K562 (cell line): Measurements from ENCODE around the gene VCAN. TPM values are rescaled to one million over a fixed set of nuclear protein-coding genes. Genes with fewer than 3 reads are reported as not detected.

Source experiments
- ATAC-seq: fragments of 200-7000 bp; cut with Tn5 transposase; 3 replicates; pipeline ENCODE4 v1.9.1; 2020; ENCODE audit warnings: moderate library complexity
- BruUV-seq: library from RNA; stranded (reverse); fragments of 400-500 nt; replicated peaks from 2 replicates; lab custom pipeline; 2021; lab: Mats Ljungman, UMichigan
- CTCF ChIA-PET: fragments of 300-600 bp; formaldehyde crosslinking; extraction: SDS; loops from one replicate; lab custom pipeline; 2021; ENCODE audit warnings: low intra/inter-chr PET ratio; lab: Yijun Ruan, JAX
- POLR2A ChIA-PET: fragments of 300-600, 350-650 bp; sonication (Branson Sonifier 250); formaldehyde crosslinking; extraction: SDS; loops from one replicate; lab custom pipeline; 2021; ENCODE audit warnings: antibody characterized with exemption, inconsistent platforms; lab: Yijun Ruan, JAX
- DNase-seq, 4 experiments: peaks; one replicate each; pipeline versions ENCODE4 v3.0.0 to v3.0.0-alpha.2; 2011 to 2018; ENCODE audit warnings: low spot score in 3 of 4, mixed read lengths in 3 of 4; ENCODE audit errors: extremely low read depth in 1 of 4
- FAIRE-seq: peaks from 2 replicates; lab custom pipeline; 2011; peaks lifted over from hg19 to GRCh38; lab: Jason Lieb, UNC
- H2AFZ ChIP-seq: 2 replicates; pipeline ENCODE4 v1.6.0; 2011; ENCODE audit warnings: low read depth, low read length, control low read depth, inconsistent platforms
- H3K27ac ChIP-seq: fragments of 200-600 bp; 3 replicates; pipeline ENCODE4 v1.8.0; 2011; ENCODE audit warnings: low read depth, mild to moderate bottlenecking, control low read depth, inconsistent platforms, low read length, moderate library complexity, mixed read lengths; ENCODE audit errors: extremely low read depth
- H3K27me3 ChIP-seq, 2 experiments: fragments of 300-600 bp in 1 of 2; 2 replicates in 1 of 2; 3 replicates in 1 of 2; pipeline versions ENCODE4 v1.6.0 to v1.8.0; 2011; ENCODE audit warnings: inconsistent platforms in 2 of 2, low read length in 2 of 2, mild to moderate bottlenecking in 1 of 2, mixed read lengths in 1 of 2, moderate library complexity in 1 of 2; ENCODE audit not compliant: control insufficient read depth in 2 of 2, insufficient read depth in 2 of 2
- H3K36me3 ChIP-seq: fragments of 300-600 bp; 3 replicates; pipeline ENCODE4 v1.8.0; 2011; ENCODE audit warnings: mild to moderate bottlenecking, low read length, inconsistent platforms; ENCODE audit not compliant: control insufficient read depth, insufficient read depth
- H3K4me1 ChIP-seq, 2 experiments: fragments of 200-600 bp in 1 of 2; replicated peaks in 1 of 2; 2 replicates in 1 of 2; 3 replicates in 1 of 2; pipeline versions ENCODE4 v1.5.1 to v1.8.0; 2011; ENCODE audit warnings: inconsistent platforms in 2 of 2, low read length in 2 of 2, mild to moderate bottlenecking in 1 of 2, mixed read lengths in 1 of 2, moderate library complexity in 1 of 2; ENCODE audit not compliant: control insufficient read depth in 2 of 2, insufficient read depth in 2 of 2
- H3K4me2 ChIP-seq: 2 replicates; pipeline ENCODE4 v1.6.1; 2011; ENCODE audit warnings: low read length, control low read depth, inconsistent platforms, mixed read lengths; ENCODE audit not compliant: insufficient read depth
- H3K4me3 ChIP-seq: fragments of 200-600 bp; sonication (generic), shearing (Covaris generic); 2 replicates; pipeline ENCODE4 v1.5.1; 2016; ENCODE audit warnings: control low read depth, inconsistent platforms
- H3K79me2 ChIP-seq: fragments of 200-600 bp; 3 replicates; pipeline ENCODE4 v1.8.0; 2011; ENCODE audit warnings: low read length, inconsistent platforms; ENCODE audit not compliant: control insufficient read depth, insufficient read depth
- H3K9ac ChIP-seq, 2 experiments: 2 replicates each; pipeline versions ENCODE4 v1.6.0 to v1.6.1; 2011; ENCODE audit warnings: low read depth in 2 of 2, low read length in 2 of 2, control low read depth in 1 of 2, inconsistent platforms in 1 of 2, mild to moderate bottlenecking in 1 of 2, mixed read lengths in 1 of 2; ENCODE audit not compliant: insufficient read depth in 1 of 2
- H3K9me1 ChIP-seq: one replicate; pipeline ENCODE4 v1.6.0; 2011; ENCODE audit warnings: inconsistent platforms, mild to moderate bottlenecking, low read length, moderate library complexity; ENCODE audit not compliant: control insufficient read depth, insufficient read depth
- H3K9me3 ChIP-seq: replicated peaks from 2 replicates; pipeline ENCODE4 v1.5.1; 2011; ENCODE audit warnings: low read depth, low read length, inconsistent platforms; ENCODE audit not compliant: control insufficient read depth, insufficient read depth
- H4K20me1 ChIP-seq: replicated peaks from 2 replicates; pipeline ENCODE4 v1.6.1; 2011; ENCODE audit warnings: low read length, inconsistent platforms, mixed read lengths; ENCODE audit not compliant: control insufficient read depth, insufficient read depth
- CTCF ChIP-seq, 3 experiments: IDR thresholded peaks in 2 of 3; conservative IDR thresholded peaks in 1 of 3; 2 replicates each; pipeline ENCODE4 v1.5.1; 2011 to 2012; ENCODE audit warnings: low read length in 3 of 3, mild to moderate bottlenecking in 3 of 3, control low read depth in 2 of 3, improper control_type of control experiment in 1 of 3, inconsistent platforms in 1 of 3, low read depth in 1 of 3, mixed read lengths in 1 of 3, moderate library complexity in 1 of 3; ENCODE audit not compliant: insufficient read depth in 2 of 3
- EP400 ChIP-seq: fragments of 450-650 bp; IDR thresholded peaks from 2 replicates; pipeline ENCODE4 v1.6.1; 2017; ENCODE audit warnings: antibody characterized with exemption, mild to moderate bottlenecking, moderate library complexity
- ETV5 ChIP-seq: sonication (generic); formaldehyde crosslinking; IDR thresholded peaks from 2 replicates; pipeline ENCODE4 v1.4.0; 2020; ENCODE audit warnings: low read depth, mild to moderate bottlenecking, missing genetic modification reagents
- RAD21 ChIP-seq, 2 experiments: fragments of 250-450 bp in 1 of 2; fragments of 450-650 bp in 1 of 2; sonication (Bioruptor Pico) in 1 of 2; formaldehyde crosslinking in 1 of 2; IDR thresholded peaks in 1 of 2; conservative IDR thresholded peaks in 1 of 2; 2 replicates each; pipeline versions ENCODE4 v1.4.0 to v1.8.0; 2020 to 2022; ENCODE audit warnings: mild to moderate bottlenecking in 2 of 2, moderate library complexity in 1 of 2
- REST ChIP-seq, 2 experiments: fragments of 450-650 bp; formaldehyde crosslinking in 1 of 2; IDR thresholded peaks; 2 replicates each; pipeline versions ENCODE4 v1.4.0 to v1.6.1; 2014 to 2020; ENCODE audit warnings: mild to moderate bottlenecking in 2 of 2, borderline replicate concordance in 1 of 2, low read depth in 1 of 2
- WGBS: fragments of 100-300 bp; shearing (Covaris generic); methylation state at CpG from one replicate; pipeline ENCODE4 v1.1.6; 2016; ENCODE audit warnings: low coverage, mixed read lengths; ENCODE audit not compliant: insufficient coverage; ENCODE audit errors: missing lambda C conversion rate; 5-methylcytosine and 5-hydroxymethylcytosine counted together
- in situ Hi-C: fragments of 300-500 bp; cut with MboI; formaldehyde crosslinking; loops from 4 replicates; pipeline ENCODE4 v1.15.0; 2018; ENCODE audit warnings: inconsistent platforms, mixed read lengths
- intact Hi-C: fragments of 100-400 bp; cut with micrococcal nuclease; formaldehyde crosslinking; loops from 2 replicates; pipeline ENCODE4 v1.14.2; 2022
- polyA plus RNA-seq, 8 experiments: library from polyadenylated mRNA; depleted of rRNA in 4 of 8; stranded (reverse) in 5 of 8; unstranded in 3 of 8; fragments of >200 nt; fragmentation: Nextera tagmentation in 2 of 8; fragmentation: Illumina TruSeq in 1 of 8; extraction: Ambion mirVana in 2 of 8; extraction: Trizol in 1 of 8; gene quantifications; 2 replicates each; pipeline versions ENCODE4 v1.2.1 to v1.2.3, GENCODE V29; 2011 to 2014; ENCODE audit warnings: inconsistent platforms in 1 of 8, missing spikeins in 1 of 8
- total RNA-seq, 7 experiments: library from RNA; depleted of rRNA in 6 of 7; stranded (reverse); fragments of >200 nt in 6 of 7; fragmentation: Illumina TruSeq in 2 of 7; extraction: Trizol in 2 of 7; gene quantifications; 2 replicates each; pipeline versions ENCODE4 v1.2.1 to v1.2.3, GENCODE V29; 2011 to 2021; ENCODE audit warnings: low replicate concordance in 1 of 7
- TF ChIP-seq, protein P1 (sequence below): fragments of 450-650 bp; formaldehyde crosslinking; IDR thresholded peaks from 2 replicates; pipeline ENCODE4 v1.4.0; 2020; ENCODE audit warnings: mild to moderate bottlenecking, moderate library complexity

The VCAN gene
- total and polyA plus RNA-seq, 9 of the 15 experiments (the other 6 are each of a cell fraction or from before 2014, with no cell fraction given), result 0.01 to 0.33 (median 0.05) TPM

DNA sequence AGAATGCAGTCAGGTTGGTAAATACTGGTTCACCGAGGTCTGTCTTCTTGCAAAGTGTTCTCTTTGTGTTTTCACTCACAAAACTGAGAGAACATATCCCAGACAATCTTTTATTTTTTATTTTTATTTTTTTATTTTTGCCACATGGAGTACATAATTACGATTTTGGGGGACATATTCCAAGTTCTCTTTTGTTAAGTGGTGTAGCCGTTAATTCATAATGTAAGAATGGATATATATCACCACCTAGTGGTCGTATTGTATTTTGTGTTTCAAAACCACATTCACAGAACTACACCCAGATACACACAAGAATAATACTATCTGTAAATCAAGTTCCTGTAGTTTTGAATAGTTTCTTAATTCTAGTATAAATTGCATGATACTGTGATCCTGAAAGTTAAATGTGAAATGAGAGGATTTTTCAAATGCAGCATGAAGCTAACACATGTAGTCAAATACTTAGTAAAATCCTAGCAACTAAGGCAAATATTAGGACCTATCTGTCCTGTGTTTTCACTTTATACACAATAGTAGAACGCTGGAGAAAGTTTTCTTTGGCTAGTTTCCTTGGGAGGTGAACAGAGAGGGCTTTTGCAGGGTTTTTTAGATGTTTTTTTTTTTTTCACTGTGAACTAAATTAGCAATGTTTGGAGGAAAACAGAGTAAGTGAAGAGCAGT lies 92.7 kb downstream of the VCAN start:
- BruUV-seq, result no TSS peak
- CTCF ChIA-PET, result interaction anchor here (0.6 to 2.1 kb wide), 6 partner anchors 43 to 1457 kb away, joined by 3 to 16 read pairs (median 4); no protein-coding TSS in a partner anchor
- H4K20me1 ChIP-seq, result no peaks in the 10 kb centered on the region
- POLR2A ChIA-PET, result no interaction called here
- H2AFZ ChIP-seq, result no peak overlapping the region
- TF ChIP-seq REST (IDR thresholded peaks at IDR 0.05; ENCODE audit: borderline replicate concordance) (peak; percentile 50; the same call in 1 of the 2 replicates), REST (CRISPR knock-in tag; IDR thresholded peaks at IDR 0.05; ENCODE audit: low read depth) (no peak), ETV5 (CRISPR knock-in tag) (no peak), EP400 (no peak), CTCF (IDR thresholded peaks at IDR 0.05 in 2 of 3, conservative IDR thresholded peaks at IDR 0.05 in 1 of 3; ENCODE audit: insufficient read depth in 2 of 3, low read depth in 1 of 3, low read length in 3 of 3) (peak in 2 of 3 experiments; percentile 29 to 68; a peak in 3 of 6 replicates), RAD21 (CRISPR knock-in tag; conservative IDR thresholded peaks at IDR 0.05 in 1 of 2, IDR thresholded peaks at IDR 0.05 in 1 of 2) (peak; percentile 84 to 86)
- TF ChIP-seq, protein P1, sequence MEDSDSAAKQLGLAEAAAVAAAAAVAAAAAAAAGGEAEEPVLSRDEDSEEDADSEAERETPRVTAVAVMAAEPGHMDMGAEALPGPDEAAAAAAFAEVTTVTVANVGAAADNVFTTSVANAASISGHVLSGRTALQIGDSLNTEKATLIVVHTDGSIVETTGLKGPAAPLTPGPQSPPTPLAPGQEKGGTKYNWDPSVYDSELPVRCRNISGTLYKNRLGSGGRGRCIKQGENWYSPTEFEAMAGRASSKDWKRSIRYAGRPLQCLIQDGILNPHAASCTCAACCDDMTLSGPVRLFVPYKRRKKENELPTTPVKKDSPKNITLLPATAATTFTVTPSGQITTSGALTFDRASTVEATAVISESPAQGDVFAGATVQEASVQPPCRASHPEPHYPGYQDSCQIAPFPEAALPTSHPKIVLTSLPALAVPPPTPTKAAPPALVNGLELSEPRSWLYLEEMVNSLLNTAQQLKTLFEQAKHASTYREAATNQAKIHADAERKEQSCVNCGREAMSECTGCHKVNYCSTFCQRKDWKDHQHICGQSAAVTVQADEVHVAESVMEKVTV, result peak; percentile 55
- peak; percentile 35 to 49 (median 43) for DNase-seq
- no peaks in the 10 kb centered on the region for H3K9me1 ChIP-seq
- H3K36me3 ChIP-seq, result no peaks in the 10 kb centered on the region
- no peaks in the 10 kb centered on the region for H3K4me1 ChIP-seq
- H3K9ac ChIP-seq, result no peak overlapping the region
- intact Hi-C loops (loop anchor here (1.0 to 5.0 kb wide), 3 partner anchors 923 to 1252 kb away; no protein-coding TSS in a partner anchor), in situ Hi-C loops (no loop called here)
- WGBS, result 6% methylated on average over 5 of the region's 5 CpGs
- H3K4me3 ChIP-seq, result no peak overlapping the region
- ATAC-seq, result peak; percentile 82
- H3K27me3 ChIP-seq, result no peaks in the 10 kb centered on the region; a peak in 1 of 5 replicates
- no peaks in the 10 kb centered on the region for H3K9me3 ChIP-seq
- H3K27ac ChIP-seq, result no peak overlapping the region
- peak; percentile 70 for FAIRE-seq
- no peaks in the 10 kb centered on the region for H3K79me2 ChIP-seq
- no peak overlapping the region for H3K4me2 ChIP-seq
